HG03039 (cell line): ENCODE data around the gene LYZ.

Source experiments
- ATAC-seq: cut with Tn5 transposase; IDR thresholded peaks from one replicate; pipeline ENCODE4 v1.9.1; 2021; ENCODE audit warnings: mild to moderate bottlenecking, moderate library complexity; ENCODE audit not compliant: unreplicated experiment

LYZ gene

GRCh38 chr12:69383074-69383473, 34.9 kb downstream of the LYZ start:
- ATAC-seq: no peak

GRCh38 chr12:69385038-69385437, 36.9 kb downstream of the LYZ start:
- ATAC-seq: no peak

GRCh38 chr12:69386921-69387320, 38.7 kb downstream of the LYZ start:
- no peak for ATAC-seq

- no peak for ATAC-seq
Observed at GRCh38 chr12:69388371-69388770, 40.2 kb downstream of the LYZ start.

GRCh38 chr12:69389831-69390230, 41.6 kb downstream of the LYZ start:
- ATAC-seq: no peak

- no peak for ATAC-seq
Observed at GRCh38 chr12:69392179-69392928, 44.2 kb downstream of the LYZ start.

- ATAC-seq: no peak
Observed at GRCh38 chr12:69396041-69396440, 47.9 kb downstream of the LYZ start.

GRCh38 chr12:69396963-69397362, 48.8 kb downstream of the LYZ start:
- ATAC-seq: no peak

GRCh38 chr12:69397978-69398377, 49.8 kb downstream of the LYZ start:
- no peak for ATAC-seq

- no peak for ATAC-seq
Observed at GRCh38 chr12:69401940-69402339, 53.8 kb downstream of the LYZ start.
